GM12878 (cell line): Measurements from ENCODE around the gene COL5A1. TPM values are rescaled to one million over a fixed set of nuclear protein-coding genes. Genes with fewer than 3 reads are reported as not detected.

Source experiments
- ATAC-seq: fragments of 200-7000 bp; cut with Tn5 transposase; 3 replicates; pipeline ENCODE4 v1.9.1; 2020; ENCODE audit warnings: mild to moderate bottlenecking, moderate library complexity
- BruUV-seq: library from RNA; stranded (reverse); fragments of 400-500 nt; replicated peaks from 2 replicates; lab custom pipeline; 2021; lab: Mats Ljungman, UMichigan
- CTCF ChIA-PET: fragments of 300-600 bp; sonication (Branson Sonifier 250); formaldehyde crosslinking; extraction: SDS; loops from one replicate; lab custom pipeline; 2021; ENCODE audit warnings: inconsistent platforms; lab: Yijun Ruan, JAX
- POLR2A ChIA-PET: fragments of 350-600 bp; formaldehyde crosslinking; extraction: SDS; loops from one replicate; lab custom pipeline; 2021; ENCODE audit warnings: inconsistent platforms; lab: Charles Lee
- RAD21 ChIA-PET: fragments of 300-600 bp; sonication (Branson Sonifier 250); formaldehyde crosslinking; loops from one replicate; lab custom pipeline; 2023; ENCODE audit warnings: antibody characterized with exemption; ENCODE audit not compliant: unreplicated experiment; lab: Charles Lee
- SMC1A ChIA-PET: fragments of 300-600 bp; sonication (Branson Sonifier 250); formaldehyde crosslinking; loops from one replicate; lab custom pipeline; 2023; ENCODE audit not compliant: unreplicated experiment, uncharacterized antibody; lab: Charles Lee
- DNase-seq: peaks from one replicate; pipeline ENCODE4 v3.0.0-alpha.2; 2011; ENCODE audit warnings: low read depth, low spot score
- FAIRE-seq: peaks from 3 replicates; lab custom pipeline; 2011; peaks lifted over from hg19 to GRCh38; lab: Jason Lieb, UNC
- H2AFZ ChIP-seq: 2 replicates; pipeline ENCODE4 v1.6.0; 2011; ENCODE audit warnings: low read depth, low read length, control low read depth; ENCODE audit not compliant: control insufficient read depth
- H3K27ac ChIP-seq: 2 replicates; pipeline ENCODE4 v1.5.1; 2011; ENCODE audit warnings: control low read depth; ENCODE audit not compliant: control insufficient read depth, insufficient read depth
- H3K27me3 ChIP-seq, 2 experiments: replicated peaks in 1 of 2; 2 replicates each; pipeline versions ENCODE4 v1.6.0 to v1.6.1; 2011; ENCODE audit warnings: low read length in 1 of 2; ENCODE audit not compliant: control insufficient read depth in 2 of 2, insufficient read depth in 2 of 2
- H3K36me3 ChIP-seq, 2 experiments: 2 replicates each; pipeline ENCODE4 v1.5.1; 2011; ENCODE audit warnings: low read length in 1 of 2; ENCODE audit not compliant: control insufficient read depth in 2 of 2, insufficient read depth in 2 of 2
- H3K4me1 ChIP-seq: 2 replicates; pipeline ENCODE4 v1.6.1; 2011; ENCODE audit warnings: mild to moderate bottlenecking, low read length, moderate library complexity, mixed read lengths; ENCODE audit not compliant: control insufficient read depth, insufficient read depth
- H3K4me2 ChIP-seq: 2 replicates; pipeline ENCODE4 v1.6.0; 2011; ENCODE audit warnings: control low read depth; ENCODE audit not compliant: control insufficient read depth, insufficient read depth
- H3K4me3 ChIP-seq: fragments of 200-600 bp; sonication (generic); 2 replicates; pipeline ENCODE4 v1.5.1; 2016
- H3K79me2 ChIP-seq: 2 replicates; pipeline ENCODE4 v1.6.0; 2011; ENCODE audit warnings: low read length; ENCODE audit not compliant: control insufficient read depth, insufficient read depth
- H3K9ac ChIP-seq: 2 replicates; pipeline ENCODE4 v1.8.0; 2011; ENCODE audit warnings: low read length, control low read depth, mixed read lengths; ENCODE audit not compliant: control insufficient read depth, insufficient read depth
- H3K9me3 ChIP-seq: replicated peaks from 3 replicates; pipeline ENCODE4 v1.5.1; 2011; ENCODE audit warnings: mild to moderate bottlenecking, low read length; ENCODE audit not compliant: control insufficient read depth, insufficient read depth
- H4K20me1 ChIP-seq: 2 replicates; pipeline ENCODE4 v1.6.0; 2011; ENCODE audit not compliant: control insufficient read depth, insufficient read depth
- BHLHE40 ChIP-seq, 2 experiments: fragments of 450-650 bp in 1 of 2; IDR thresholded peaks; 2 replicates each; pipeline ENCODE4 v1.6.1; 2011 to 2017; ENCODE audit warnings: low read depth in 2 of 2, borderline replicate concordance in 1 of 2, improper control_type of control experiment in 1 of 2, low read length in 1 of 2, mild to moderate bottlenecking in 1 of 2
- CEBPB ChIP-seq, 2 experiments: fragments of 150-350 bp in 1 of 2; IDR thresholded peaks; 2 replicates each; pipeline ENCODE4 v1.6.1; 2012 to 2014; ENCODE audit warnings: low read depth in 2 of 2, low read length in 2 of 2, borderline replicate concordance in 1 of 2, inconsistent platforms in 1 of 2
- CHD1 ChIP-seq: IDR thresholded peaks from 2 replicates; pipeline ENCODE4 v1.6.1; 2012; ENCODE audit warnings: low read depth, low read length, improper control_type of control experiment
- CHD4 ChIP-seq: fragments of 200-600 bp; sonication (generic); IDR thresholded peaks from 2 replicates; pipeline ENCODE4 v1.6.1; 2016; ENCODE audit warnings: mild to moderate bottlenecking
- EP300 ChIP-seq, 2 experiments: fragments of 150-350 bp in 1 of 2; IDR thresholded peaks; 2 replicates each; pipeline ENCODE4 v1.6.1; 2011 to 2012; ENCODE audit warnings: low read depth in 2 of 2, low read length in 2 of 2, borderline replicate concordance in 1 of 2, improper control_type of control experiment in 1 of 2, inconsistent platforms in 1 of 2; ENCODE audit not compliant: control insufficient read depth in 1 of 2
- GATAD2B ChIP-seq: fragments of 450-650 bp; conservative IDR thresholded peaks from 2 replicates; pipeline ENCODE4 v1.6.1; 2017; ENCODE audit warnings: low read depth, mild to moderate bottlenecking, moderate library complexity
- MXI1 ChIP-seq: fragments of 150-350 bp; IDR thresholded peaks from 2 replicates; pipeline ENCODE4 v1.6.1; 2011; ENCODE audit warnings: low read depth, mild to moderate bottlenecking, inconsistent platforms, low read length, improper control_type of control experiment
- SIN3A ChIP-seq: IDR thresholded peaks from 2 replicates; pipeline ENCODE4 v1.6.1; 2012; ENCODE audit warnings: low read depth, low read length, improper control_type of control experiment
- SMARCA5 ChIP-seq: fragments of 450-650 bp; IDR thresholded peaks from 2 replicates; pipeline ENCODE4 v1.6.1; 2017; ENCODE audit warnings: mild to moderate bottlenecking
- ZSCAN29 ChIP-seq: fragments of 450-650 bp; IDR thresholded peaks from 2 replicates; pipeline ENCODE4 v1.6.1; 2017; ENCODE audit warnings: mild to moderate bottlenecking, moderate library complexity
- WGBS: methylation state at CpG from one replicate; pipeline ENCODE4 v1.1.6; 2016; ENCODE audit warnings: low lambda C conversion rate; ENCODE audit not compliant: insufficient replicate concordance, insufficient coverage; ENCODE audit errors: missing lambda C conversion rate; 5-methylcytosine and 5-hydroxymethylcytosine counted together
- in situ Hi-C: fragments of 300-500 bp; cut with MboI; formaldehyde crosslinking; loops from 9 replicates; pipeline ENCODE4 v1.14.3; 2018; ENCODE audit warnings: mixed read lengths
- intact Hi-C: fragments of 100-400 bp; cut with micrococcal nuclease; formaldehyde crosslinking; loops from one replicate; pipeline ENCODE4 v1.14.2; 2022; ENCODE audit not compliant: unreplicated experiment
- polyA plus RNA-seq, 11 experiments: library from polyadenylated mRNA; depleted of rRNA in 4 of 11; unstranded in 6 of 11; stranded (reverse) in 5 of 11; fragments of >200 nt; fragmentation: Nextera tagmentation in 4 of 11; fragmentation: Illumina TruSeq in 1 of 11; extraction: Ambion mirVana in 4 of 11; extraction: Trizol in 1 of 11; gene quantifications; 1 replicate in 1 of 11; 2 replicates in 10 of 11; pipeline versions ENCODE4 v1.2.1 to v1.2.3, GENCODE V29; 2011 to 2016; ENCODE audit warnings: inconsistent platforms in 2 of 11, missing spikeins in 2 of 11, low read depth in 1 of 11
- total RNA-seq, 4 experiments: library from RNA; depleted of rRNA in 3 of 4; stranded (reverse); fragments of >200 nt in 3 of 4; fragmentation: Illumina TruSeq in 1 of 4; extraction: Trizol in 1 of 4; gene quantifications; 2 replicates each; pipeline versions ENCODE4 v1.2.1 to v1.2.3, GENCODE V29; 2013 to 2021
- TF ChIP-seq, protein P1 (sequence below), 3 experiments: IDR thresholded peaks in 2 of 3; conservative IDR thresholded peaks in 1 of 3; 2 replicates each; pipeline ENCODE4 v1.5.1; 2011; ENCODE audit warnings: low read depth in 3 of 3, low read length in 3 of 3, mild to moderate bottlenecking in 3 of 3, control low read depth in 2 of 3, moderate library complexity in 2 of 3, inconsistent platforms in 1 of 3, mixed read lengths in 1 of 3; ENCODE audit not compliant: control insufficient read depth in 2 of 3, insufficient read depth in 1 of 3; ENCODE audit errors: extremely low read depth in 1 of 3

The COL5A1 gene
- total and polyA plus RNA-seq, 10 of the 15 experiments (the other 5 are each of a cell fraction or from before 2014, with no cell fraction given), result under 0.01 to 0.15 (median 0.13) TPM; not detected in 4

DNA sequence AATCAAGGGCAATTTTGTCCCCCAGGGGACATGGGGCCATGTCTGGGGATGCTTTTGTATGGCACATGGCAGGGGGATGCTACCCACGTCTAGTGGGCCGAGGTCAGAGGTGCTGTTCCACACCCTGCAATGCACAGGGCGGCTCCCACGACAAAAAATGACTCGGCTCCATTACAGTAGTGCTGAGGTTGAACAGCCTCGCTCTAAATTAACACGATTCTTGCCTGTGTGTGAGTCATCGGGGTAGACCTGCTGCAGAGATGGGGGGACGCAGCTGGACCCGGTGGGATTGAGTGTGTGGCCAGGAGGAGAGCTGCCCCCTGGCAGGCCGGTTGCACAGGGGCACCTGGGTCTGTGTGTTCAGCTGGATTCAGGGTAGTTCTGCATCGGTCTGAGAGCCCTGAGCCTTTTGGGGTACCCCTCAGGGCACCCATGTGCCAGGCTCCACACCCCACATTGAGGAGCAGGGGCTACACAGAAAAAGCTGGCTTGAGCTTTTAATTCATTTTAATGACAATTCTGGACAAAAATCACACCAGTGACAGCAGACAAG lies 20.0 kb upstream of the COL5A1 start:
- no peaks in the 10 kb centered on the region for H4K20me1 ChIP-seq
- ChIA-PET CTCF (no interaction called here), RAD21 (no interaction called here), SMC1A (no interaction called here), POLR2A (no interaction called here)
- FAIRE-seq (no peak), ATAC-seq (no peak), DNase-seq (no peak)
- H2AFZ ChIP-seq, result no peak overlapping the region
- in situ Hi-C loops, result no loop called here
- TF ChIP-seq SIN3A (no peak), BHLHE40 (IDR thresholded peaks at IDR 0.05; ENCODE audit: borderline replicate concordance in 1 of 2, low read depth in 2 of 2, low read length in 1 of 2) (no peak), CHD1 (no peak), MXI1 (no peak), CEBPB (IDR thresholded peaks at IDR 0.05; ENCODE audit: borderline replicate concordance in 1 of 2, low read depth in 2 of 2, low read length in 2 of 2) (no peak), ZSCAN29 (no peak), EP300 (IDR thresholded peaks at IDR 0.05; ENCODE audit: borderline replicate concordance in 1 of 2, control insufficient read depth in 1 of 2, low read depth in 2 of 2, low read length in 2 of 2) (no peak), SMARCA5 (no peak), GATAD2B (no peak), CHD4 (no peak)
- TF ChIP-seq, protein P1, sequence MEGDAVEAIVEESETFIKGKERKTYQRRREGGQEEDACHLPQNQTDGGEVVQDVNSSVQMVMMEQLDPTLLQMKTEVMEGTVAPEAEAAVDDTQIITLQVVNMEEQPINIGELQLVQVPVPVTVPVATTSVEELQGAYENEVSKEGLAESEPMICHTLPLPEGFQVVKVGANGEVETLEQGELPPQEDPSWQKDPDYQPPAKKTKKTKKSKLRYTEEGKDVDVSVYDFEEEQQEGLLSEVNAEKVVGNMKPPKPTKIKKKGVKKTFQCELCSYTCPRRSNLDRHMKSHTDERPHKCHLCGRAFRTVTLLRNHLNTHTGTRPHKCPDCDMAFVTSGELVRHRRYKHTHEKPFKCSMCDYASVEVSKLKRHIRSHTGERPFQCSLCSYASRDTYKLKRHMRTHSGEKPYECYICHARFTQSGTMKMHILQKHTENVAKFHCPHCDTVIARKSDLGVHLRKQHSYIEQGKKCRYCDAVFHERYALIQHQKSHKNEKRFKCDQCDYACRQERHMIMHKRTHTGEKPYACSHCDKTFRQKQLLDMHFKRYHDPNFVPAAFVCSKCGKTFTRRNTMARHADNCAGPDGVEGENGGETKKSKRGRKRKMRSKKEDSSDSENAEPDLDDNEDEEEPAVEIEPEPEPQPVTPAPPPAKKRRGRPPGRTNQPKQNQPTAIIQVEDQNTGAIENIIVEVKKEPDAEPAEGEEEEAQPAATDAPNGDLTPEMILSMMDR (IDR thresholded peaks at IDR 0.05 in 2 of 3, conservative IDR thresholded peaks at IDR 0.05 in 1 of 3; ENCODE audit: control insufficient read depth in 2 of 3, extremely low read depth in 1 of 3, insufficient read depth in 1 of 3, low read depth in 3 of 3, low read length in 3 of 3), result no peak
- H3K4me3 ChIP-seq, result no peak overlapping the region
- no peaks in the 10 kb centered on the region for H3K4me1 ChIP-seq
- H3K9ac ChIP-seq, result no peak overlapping the region
- H3K36me3 ChIP-seq, result no peaks in the 10 kb centered on the region
- no TSS peak for BruUV-seq
- peaks cover 0 to 2% of the 10 kb centered on the region in 2 experiments; a peak in 2 of 4 replicates for H3K27me3 ChIP-seq
- WGBS, result 4% methylated on average over 12 of the region's 12 CpGs
- intact Hi-C loops, result no loop called here
- H3K79me2 ChIP-seq, result no peaks in the 10 kb centered on the region
- H3K4me2 ChIP-seq, result no peak overlapping the region
- no peak overlapping the region for H3K27ac ChIP-seq
- no peaks in the 10 kb centered on the region for H3K9me3 ChIP-seq
